Measurements from ENCODE around the gene RALGAPA2. TPM values are rescaled to one million over a fixed set of nuclear protein-coding genes. Genes with fewer than 3 reads are reported as not detected.

Gene RALGAPA2
- total and polyA plus RNA-seq, 7 donors, result 8.4 to 23.2 (median 18.5) TPM

DNA sequence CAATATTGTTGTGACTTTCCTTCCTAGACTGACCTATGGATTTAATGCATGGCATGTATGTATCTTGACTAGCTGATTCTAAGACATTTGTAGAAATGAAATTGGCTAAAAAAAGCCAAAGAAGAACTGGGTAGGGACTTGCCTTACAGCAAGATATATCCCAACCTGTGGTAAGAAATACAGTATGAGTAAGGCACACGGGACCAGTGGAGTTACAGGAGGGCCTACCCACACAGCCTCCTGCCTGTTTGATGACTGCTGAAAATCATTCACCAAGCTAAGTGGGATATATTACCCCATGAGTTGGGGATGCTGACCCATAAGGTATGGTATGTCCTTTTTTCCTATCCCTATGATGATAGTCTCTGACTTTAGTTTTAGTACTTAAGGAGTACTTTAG, 232.3 kb downstream of the RALGAPA2 start:
- Histone ChIP-seq H3K27ac (no peak overlapping the region), H3K4me1 (no peaks in the 10 kb centered on the region), H3K27me3 (no peaks in the 10 kb centered on the region), H3K9me3 (no peaks in the 10 kb centered on the region), H3K36me3 (no peaks in the 10 kb centered on the region), H3K4me3 (no peak overlapping the region)
- 88 to 92% methylated on average over 1 of the region's 1 CpG for WGBS, 2 donors
- DNase-seq, result no peak
- TF ChIP-seq POLR2A (IDR thresholded peaks at IDR 0.05) (no peak), POLR2AphosphoS5 (IDR thresholded peaks at IDR 0.05) (no peak), EP300 (IDR thresholded peaks at IDR 0.05) (no peak)
- TF ChIP-seq, protein P1, sequence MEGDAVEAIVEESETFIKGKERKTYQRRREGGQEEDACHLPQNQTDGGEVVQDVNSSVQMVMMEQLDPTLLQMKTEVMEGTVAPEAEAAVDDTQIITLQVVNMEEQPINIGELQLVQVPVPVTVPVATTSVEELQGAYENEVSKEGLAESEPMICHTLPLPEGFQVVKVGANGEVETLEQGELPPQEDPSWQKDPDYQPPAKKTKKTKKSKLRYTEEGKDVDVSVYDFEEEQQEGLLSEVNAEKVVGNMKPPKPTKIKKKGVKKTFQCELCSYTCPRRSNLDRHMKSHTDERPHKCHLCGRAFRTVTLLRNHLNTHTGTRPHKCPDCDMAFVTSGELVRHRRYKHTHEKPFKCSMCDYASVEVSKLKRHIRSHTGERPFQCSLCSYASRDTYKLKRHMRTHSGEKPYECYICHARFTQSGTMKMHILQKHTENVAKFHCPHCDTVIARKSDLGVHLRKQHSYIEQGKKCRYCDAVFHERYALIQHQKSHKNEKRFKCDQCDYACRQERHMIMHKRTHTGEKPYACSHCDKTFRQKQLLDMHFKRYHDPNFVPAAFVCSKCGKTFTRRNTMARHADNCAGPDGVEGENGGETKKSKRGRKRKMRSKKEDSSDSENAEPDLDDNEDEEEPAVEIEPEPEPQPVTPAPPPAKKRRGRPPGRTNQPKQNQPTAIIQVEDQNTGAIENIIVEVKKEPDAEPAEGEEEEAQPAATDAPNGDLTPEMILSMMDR (IDR thresholded peaks at IDR 0.05), result no peak
- intact Hi-C loops (cut with DNase I), result no loop called here

DNA sequence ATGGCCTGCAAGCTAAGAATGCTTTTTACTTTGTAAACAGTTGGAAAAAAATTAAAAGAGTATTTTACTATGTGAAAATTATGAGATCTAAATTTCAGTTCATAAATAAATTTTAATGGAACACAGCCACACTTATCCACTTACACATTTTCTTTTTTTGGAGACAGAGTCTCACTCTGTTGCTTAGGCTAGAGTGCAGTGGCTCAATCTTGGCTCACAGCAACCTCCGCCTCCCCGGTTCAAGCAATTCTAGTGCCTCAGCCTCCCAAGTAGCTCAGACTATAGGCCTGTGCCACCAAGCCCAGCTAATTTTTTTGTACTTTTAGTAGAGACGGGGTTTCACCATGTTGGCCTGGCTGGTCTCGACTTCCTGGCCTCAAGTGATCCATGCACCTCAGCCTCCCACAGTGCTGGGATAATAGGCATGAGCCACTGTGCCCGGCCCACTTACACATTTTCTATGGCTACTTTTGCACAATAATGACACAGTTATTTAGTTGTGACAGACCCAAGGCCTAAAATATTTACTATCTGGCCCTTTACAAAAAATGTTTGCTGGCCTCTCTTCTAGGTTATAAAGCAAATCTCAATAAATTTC, 234.9 kb downstream of the RALGAPA2 start:
- Histone ChIP-seq H3K9me3 (no peaks in the 10 kb centered on the region), H3K27me3 (no peaks in the 10 kb centered on the region), H3K4me3 (no peak overlapping the region), H3K4me1 (no peaks in the 10 kb centered on the region), H3K27ac (no peak overlapping the region), H3K36me3 (peaks cover 0 to 5% (median 0%) of the 10 kb centered on the region in 4 donors)
- DNase-seq, result no peak
- TF ChIP-seq POLR2AphosphoS5 (IDR thresholded peaks at IDR 0.05), result no peak
- no peak for TF ChIP-seq POLR2A (IDR thresholded peaks at IDR 0.05)
- TF ChIP-seq, protein P1 (IDR thresholded peaks at IDR 0.05), result no peak
- no peak for TF ChIP-seq EP300 (IDR thresholded peaks at IDR 0.05)
- WGBS, 2 donors, result 93 to 98% methylated on average over 5 of the region's 5 CpGs
- intact Hi-C loops (cut with DNase I), result no loop called here

DNA sequence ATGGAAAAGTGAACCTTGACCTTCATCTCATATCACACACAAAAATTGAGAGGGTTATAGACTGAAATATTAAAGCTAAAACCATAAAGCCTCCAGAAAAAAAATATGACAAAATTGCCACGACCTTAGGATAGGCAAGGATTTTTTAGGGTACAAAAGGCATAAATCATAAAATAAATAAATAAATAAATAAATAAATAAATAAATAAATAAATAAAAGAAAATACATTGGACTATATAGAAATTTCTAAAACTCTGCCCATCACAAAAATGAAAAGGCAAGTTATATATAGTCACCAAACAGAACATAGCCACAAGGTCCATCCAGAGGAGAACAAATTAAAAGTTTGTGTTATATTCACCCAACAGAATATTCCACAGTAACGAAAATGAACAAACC, 235.9 kb downstream of the RALGAPA2 start:
- TF ChIP-seq POLR2A (IDR thresholded peaks at IDR 0.05) (no peak), EP300 (IDR thresholded peaks at IDR 0.05) (no peak), POLR2AphosphoS5 (IDR thresholded peaks at IDR 0.05) (no peak)
- TF ChIP-seq, protein P1 (IDR thresholded peaks at IDR 0.05), result no peak
- intact Hi-C loops (cut with DNase I), result no loop called here
- Histone ChIP-seq H3K27ac (no peak overlapping the region), H3K36me3 (peaks cover 0 to 15% (median 0%) of the 10 kb centered on the region in 4 donors), H3K4me1 (no peaks in the 10 kb centered on the region), H3K27me3 (no peaks in the 10 kb centered on the region), H3K4me3 (no peak overlapping the region), H3K9me3 (no peaks in the 10 kb centered on the region)
- 89 to 94% methylated on average over 2 of the region's 2 CpGs for WGBS, 2 donors
- DNase-seq, result no peak

DNA sequence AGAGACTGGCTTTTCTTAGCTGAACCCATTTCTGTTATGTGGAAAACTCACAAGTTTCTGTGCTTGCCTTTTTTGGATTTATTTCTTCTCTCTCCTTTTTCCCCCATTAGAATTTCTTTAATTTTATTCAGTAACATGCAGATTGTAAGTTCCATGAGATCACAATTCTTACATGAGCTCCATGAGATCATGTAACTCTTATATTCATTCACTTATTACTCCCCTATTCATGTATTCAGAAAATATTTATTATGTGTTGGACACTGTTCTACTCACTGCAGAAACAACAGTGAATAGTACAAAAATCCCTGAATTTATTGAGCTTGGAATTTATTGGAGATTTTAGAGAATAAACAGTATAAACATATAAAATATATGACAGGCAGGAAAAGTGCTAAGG, 238.8 kb downstream of the RALGAPA2 start:
- no peak for DNase-seq
- Histone ChIP-seq H3K36me3 (peaks cover 0 to 22% (median 0%) of the 10 kb centered on the region in 4 donors), H3K4me3 (no peak overlapping the region), H3K27ac (no peak overlapping the region), H3K4me1 (no peaks in the 10 kb centered on the region), H3K9me3 (no peaks in the 10 kb centered on the region), H3K27me3 (no peaks in the 10 kb centered on the region)
- intact Hi-C loops (cut with DNase I), result no loop called here
- TF ChIP-seq POLR2A (IDR thresholded peaks at IDR 0.05) (no peak), POLR2AphosphoS5 (IDR thresholded peaks at IDR 0.05) (no peak), EP300 (IDR thresholded peaks at IDR 0.05) (no peak)

DNA sequence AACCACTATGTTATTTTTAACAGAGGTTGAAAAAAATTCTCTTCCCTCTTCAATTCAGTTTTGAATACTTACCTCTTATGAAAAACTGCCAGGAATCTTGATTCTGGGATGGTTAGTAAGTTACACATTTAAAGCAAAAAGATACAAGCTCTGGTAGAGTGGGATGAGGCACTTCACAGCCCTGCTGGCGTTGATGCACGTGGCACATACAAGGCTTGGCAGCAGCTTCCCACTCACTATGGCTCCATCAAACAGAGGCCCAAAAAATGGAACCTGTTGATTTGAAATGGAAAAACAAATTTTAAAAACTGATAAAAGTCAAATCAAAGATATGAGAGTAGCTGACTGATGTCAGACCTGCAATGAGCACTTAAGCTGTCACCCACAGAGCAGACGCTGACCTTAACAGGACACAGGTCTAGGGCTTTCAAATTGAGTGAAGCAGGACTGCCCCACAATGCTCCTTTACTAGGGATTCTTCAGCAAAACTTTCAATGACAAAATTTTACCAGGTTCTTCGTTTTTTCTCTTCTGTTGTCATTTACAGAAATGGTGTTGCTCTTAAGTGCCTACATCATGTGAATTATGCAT, 239.7 kb downstream of the RALGAPA2 start:
- intact Hi-C loops (cut with DNase I), result no loop called here

More for the DNA sequence above, 239.7 kb downstream of the RALGAPA2 start:
- no peak for DNase-seq
- Histone ChIP-seq H3K4me3 (no peak overlapping the region), H3K27me3 (no peaks in the 10 kb centered on the region), H3K36me3 (peaks cover 0 to 22% (median 1%) of the 10 kb centered on the region in 4 donors), H3K9me3 (no peaks in the 10 kb centered on the region), H3K27ac (no peak overlapping the region), H3K4me1 (no peaks in the 10 kb centered on the region)
- 90 to 94% methylated on average over 4 of the region's 4 CpGs for WGBS, 2 donors
- no peak for TF ChIP-seq EP300 (IDR thresholded peaks at IDR 0.05)
